GM21390 (cell line): Measurements from ENCODE around the gene C1QTNF1.

Experiments
- ATAC-seq: cut with Tn5 transposase; IDR thresholded peaks from one replicate; pipeline ENCODE4 v1.9.1; 2021; ENCODE audit not compliant: unreplicated experiment

C1QTNF1 gene

GRCh38 chr17:79039171-79039570 is 15.2 kb downstream of the C1QTNF1 start:
- ATAC-seq = no peak

GRCh38 chr17:79039886-79040285 is 15.9 kb downstream of the C1QTNF1 start:
- ATAC-seq = no peak

- no peak for ATAC-seq
Observed at GRCh38 chr17:79041041-79041570, 17.1 kb downstream of the C1QTNF1 start.

- ATAC-seq = no peak
Observed at GRCh38 chr17:79041723-79042420, 17.9 kb downstream of the C1QTNF1 start.

- no peak for ATAC-seq
Observed at GRCh38 chr17:79042421-79043190, 18.6 kb downstream of the C1QTNF1 start.

- ATAC-seq = no peak
Observed at GRCh38 chr17:79043191-79043930, 19.4 kb downstream of the C1QTNF1 start.

GRCh38 chr17:79043931-79044320 is 20.0 kb downstream of the C1QTNF1 start:
- no peak for ATAC-seq

- no peak for ATAC-seq
Observed at GRCh38 chr17:79044462-79044861, 20.5 kb downstream of the C1QTNF1 start.

GRCh38 chr17:79045001-79045729 is 21.2 kb downstream of the C1QTNF1 start:
- no peak for ATAC-seq

GRCh38 chr17:79045842-79046196 is 21.9 kb downstream of the C1QTNF1 start:
- ATAC-seq = no peak

GRCh38 chr17:79046197-79046915 is 22.4 kb downstream of the C1QTNF1 start:
- no peak for ATAC-seq

GRCh38 chr17:79046916-79047280 is 22.9 kb downstream of the C1QTNF1 start:
- ATAC-seq = no peak

- no peak for ATAC-seq
Observed at GRCh38 chr17:79047291-79047920, 23.4 kb downstream of the C1QTNF1 start.

GRCh38 chr17:79047923-79048825 is 24.2 kb downstream of the C1QTNF1 start:
- no peak for ATAC-seq

GRCh38 chr17:79048826-79049755 is 25.1 kb downstream of the C1QTNF1 start:
- ATAC-seq = no peak

GRCh38 chr17:79049821-79050220 is 25.9 kb downstream of the C1QTNF1 start:
- no peak for ATAC-seq

- ATAC-seq = no peak
Observed at GRCh38 chr17:79050551-79050950, 26.6 kb downstream of the C1QTNF1 start.

- ATAC-seq = no peak
Observed at GRCh38 chr17:79051306-79051705, 27.3 kb downstream of the C1QTNF1 start.
